Adrenal gland (tissue), 5 donors: ENCODE data around the gene LRCH1.

Source experiments
- POLR2A ChIP-seq, 2 donors: fragments of 450-650 bp; IDR thresholded peaks; one replicate each; pipeline ENCODE4 v1.6.1; 2017; ENCODE audit warnings: antibody characterized with exemption in 2 of 2, mild to moderate bottlenecking in 2 of 2, moderate library complexity in 1 of 2
- TF ChIP-seq, protein P1 (sequence below), 6 experiments: fragments of 450-650 bp in 4 of 6; fragments of 200-600 bp in 2 of 6; sonication (generic) in 1 of 6; IDR thresholded peaks; 1 replicate in 5 of 6; 2 replicates in 1 of 6; pipeline versions ENCODE4 v1.5.1 to v1.8.0; 2016 to 2021; ENCODE audit warnings: antibody characterized with exemption in 6 of 6, mild to moderate bottlenecking in 2 of 6, moderate library complexity in 1 of 6
- donor health status: DM: no; HTN: no; CAD: no.

GRCh38 chr13:46598820-46599180, 45.8 kb downstream of the LRCH1 start:
- TF ChIP-seq, protein P1, sequence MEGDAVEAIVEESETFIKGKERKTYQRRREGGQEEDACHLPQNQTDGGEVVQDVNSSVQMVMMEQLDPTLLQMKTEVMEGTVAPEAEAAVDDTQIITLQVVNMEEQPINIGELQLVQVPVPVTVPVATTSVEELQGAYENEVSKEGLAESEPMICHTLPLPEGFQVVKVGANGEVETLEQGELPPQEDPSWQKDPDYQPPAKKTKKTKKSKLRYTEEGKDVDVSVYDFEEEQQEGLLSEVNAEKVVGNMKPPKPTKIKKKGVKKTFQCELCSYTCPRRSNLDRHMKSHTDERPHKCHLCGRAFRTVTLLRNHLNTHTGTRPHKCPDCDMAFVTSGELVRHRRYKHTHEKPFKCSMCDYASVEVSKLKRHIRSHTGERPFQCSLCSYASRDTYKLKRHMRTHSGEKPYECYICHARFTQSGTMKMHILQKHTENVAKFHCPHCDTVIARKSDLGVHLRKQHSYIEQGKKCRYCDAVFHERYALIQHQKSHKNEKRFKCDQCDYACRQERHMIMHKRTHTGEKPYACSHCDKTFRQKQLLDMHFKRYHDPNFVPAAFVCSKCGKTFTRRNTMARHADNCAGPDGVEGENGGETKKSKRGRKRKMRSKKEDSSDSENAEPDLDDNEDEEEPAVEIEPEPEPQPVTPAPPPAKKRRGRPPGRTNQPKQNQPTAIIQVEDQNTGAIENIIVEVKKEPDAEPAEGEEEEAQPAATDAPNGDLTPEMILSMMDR (IDR thresholded peaks at IDR 0.05): no peak
- no peak for TF ChIP-seq POLR2A (IDR thresholded peaks at IDR 0.05)
